Limb (tissue), 2 donors: ENCODE data around the gene ERICH2.

ENCODE experiments used
- DNase-seq, 2 donors: peaks; one replicate each; pipeline ENCODE4 v3.0.0-alpha.2; 2016; ENCODE audit errors: extremely low spot score in 2 of 2

Gene ERICH2

DNA sequence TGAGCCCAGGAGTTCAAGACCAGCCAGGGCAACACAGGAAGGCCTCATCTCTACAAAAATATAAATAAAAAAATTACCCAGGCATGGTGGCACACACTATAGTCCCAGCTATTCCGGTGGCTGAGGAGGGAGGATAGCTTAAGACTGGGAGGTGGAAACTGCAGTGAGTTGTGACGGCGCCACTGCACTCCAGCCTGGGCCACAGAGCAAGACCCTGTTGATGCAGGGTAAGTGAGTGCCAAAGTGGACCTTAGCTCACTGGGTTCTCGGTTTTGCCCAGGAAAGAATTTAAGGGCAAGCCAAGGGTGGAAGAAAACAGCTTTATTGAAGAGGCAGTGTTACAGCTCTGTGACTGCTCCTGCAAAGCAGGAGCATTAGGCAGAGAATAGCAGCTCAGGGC lies 6.9 kb upstream of the ERICH2 start:
- DNase-seq = no peak

DNA sequence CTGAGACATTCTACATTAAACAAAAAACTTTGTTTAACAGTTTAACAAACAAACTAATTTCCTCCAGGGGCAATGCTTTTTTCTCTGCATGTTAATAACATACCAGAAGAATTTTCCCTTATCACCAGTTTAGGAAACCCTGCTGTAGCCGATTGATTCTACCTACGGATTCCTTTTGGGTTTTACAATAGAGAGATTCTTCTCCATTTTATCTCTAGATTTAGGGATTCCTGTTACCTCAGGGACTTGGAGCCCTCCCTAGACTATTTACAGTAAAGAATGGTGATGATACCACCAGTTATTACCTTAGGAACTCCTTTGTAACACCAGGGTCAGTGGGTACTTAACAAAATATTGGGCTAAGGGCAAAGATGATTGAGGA lies 5.3 kb upstream of the ERICH2 start:
- no peak for DNase-seq

DNA sequence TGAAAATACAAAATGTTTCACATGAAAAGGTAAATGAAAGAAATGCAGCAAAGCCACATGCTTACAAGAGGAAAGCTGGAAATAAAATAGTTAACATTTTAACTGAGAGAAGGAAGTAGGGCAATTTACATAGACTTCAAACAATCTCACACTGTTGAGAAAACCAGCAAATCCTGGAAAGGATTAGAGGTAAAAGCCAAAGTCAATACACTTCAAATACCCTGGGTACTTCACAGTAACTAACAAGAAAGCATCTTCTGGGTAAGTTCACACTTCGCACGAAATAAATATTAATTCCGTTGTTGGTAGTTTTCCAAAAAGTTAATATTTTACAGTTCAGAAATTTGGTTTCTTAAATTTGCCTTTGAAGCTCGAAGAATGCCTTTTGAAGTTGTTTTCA lies 3.5 kb upstream of the ERICH2 start:
- DNase-seq = no peak

DNA sequence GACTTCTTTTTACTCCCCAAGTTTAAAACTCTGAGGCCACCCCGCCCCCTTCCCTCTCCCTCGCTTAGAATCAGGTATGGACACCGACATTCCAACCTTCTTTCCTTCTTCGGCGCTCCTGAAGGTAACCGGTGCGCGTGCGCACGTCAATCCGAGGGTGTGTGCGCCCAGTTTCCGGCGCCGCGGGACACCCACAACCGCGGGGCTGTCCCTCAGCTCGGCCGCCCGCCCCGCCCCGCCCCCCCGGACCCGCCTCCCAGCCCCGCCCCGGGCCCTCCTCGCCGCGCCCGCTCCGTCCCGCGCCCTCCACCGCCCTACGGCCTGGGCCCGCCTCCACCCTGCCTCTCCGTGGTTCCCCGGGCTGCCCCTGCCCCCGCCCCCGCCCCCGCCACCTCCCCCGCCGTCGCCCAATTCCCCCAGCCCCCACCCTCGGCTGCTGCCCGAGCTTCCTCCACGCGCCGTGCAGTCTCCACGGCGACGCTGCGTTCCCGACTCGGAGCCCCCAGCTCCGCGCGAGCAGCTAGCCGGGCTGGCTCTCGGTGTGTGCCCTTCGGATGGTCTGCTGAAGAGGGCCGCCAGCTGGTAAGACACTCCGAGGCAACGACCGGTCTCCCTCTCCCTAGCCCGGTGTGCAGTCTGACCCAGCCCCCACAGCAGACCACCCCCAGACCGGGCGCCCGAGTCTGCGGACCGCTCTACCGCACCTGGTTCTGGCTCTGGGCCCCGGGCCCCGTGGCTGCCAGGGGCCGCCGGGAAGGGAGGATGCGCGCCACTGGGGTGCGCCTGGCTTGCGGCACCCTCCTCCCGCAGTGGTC lies 635 bp downstream of the ERICH2 start:
- DNase-seq = peak; percentile 67 to 86

DNA sequence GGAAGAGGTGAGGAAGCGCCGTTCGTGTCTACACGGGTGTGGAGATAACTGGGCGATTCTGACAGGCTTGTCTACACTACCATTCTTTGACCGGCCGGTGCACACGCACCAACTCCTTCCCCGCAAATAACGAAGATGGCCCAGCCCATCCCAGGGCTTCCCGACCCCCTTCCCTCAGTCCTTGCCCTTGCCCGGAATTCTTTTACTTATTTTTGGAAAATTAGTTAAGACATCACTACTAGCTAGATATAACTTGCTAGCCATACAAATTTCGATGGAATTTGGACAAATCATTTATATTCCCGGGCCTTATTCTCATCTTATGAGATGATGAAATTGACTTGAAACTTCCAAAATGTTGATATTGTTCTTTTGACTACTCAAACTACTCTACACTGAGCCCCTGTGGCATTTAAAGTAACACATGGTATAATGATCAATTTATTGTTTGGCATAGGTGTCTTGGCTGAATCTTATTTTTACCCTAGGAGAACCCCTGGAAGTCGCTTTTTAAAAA lies 1.3 kb downstream of the ERICH2 start:
- no peak for DNase-seq

DNA sequence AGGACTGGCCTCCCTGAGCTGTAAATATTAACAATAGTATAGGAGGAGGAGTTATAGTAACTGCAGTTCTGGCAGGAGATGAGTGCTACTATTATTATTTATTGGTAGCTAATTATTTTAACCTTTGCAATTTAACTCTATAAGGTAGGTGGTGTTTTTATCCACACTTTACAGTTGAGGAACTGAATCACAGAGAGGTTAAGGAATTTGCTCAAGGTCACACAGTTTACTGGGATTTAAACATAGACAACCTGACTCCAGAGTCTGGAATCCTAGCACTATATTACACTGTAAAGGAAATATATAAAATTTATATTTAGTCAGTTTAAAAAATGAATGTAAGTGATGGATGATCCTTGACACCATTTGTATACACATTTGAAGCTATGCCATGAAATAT lies 2.1 kb downstream of the ERICH2 start:
- no peak for DNase-seq

DNA sequence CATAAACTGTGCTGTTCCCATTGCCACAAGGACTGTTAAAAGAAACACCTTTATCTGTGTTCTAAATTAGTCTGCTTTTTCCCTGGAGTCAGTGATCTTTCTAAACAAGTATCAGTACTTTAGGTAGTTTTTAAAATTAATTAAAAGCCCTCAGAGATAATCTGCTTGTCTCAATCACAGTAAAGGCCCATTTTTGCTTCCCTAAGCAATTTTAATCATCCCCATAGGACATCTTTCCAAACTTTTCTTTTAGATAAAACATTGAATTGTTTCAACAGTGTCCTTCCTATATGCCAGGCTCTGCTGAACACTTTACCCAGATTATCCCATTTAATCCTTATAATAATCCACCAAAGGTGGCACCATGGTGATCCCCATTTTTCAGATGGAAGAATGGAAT lies 3.9 kb downstream of the ERICH2 start:
- no peak for DNase-seq

DNA sequence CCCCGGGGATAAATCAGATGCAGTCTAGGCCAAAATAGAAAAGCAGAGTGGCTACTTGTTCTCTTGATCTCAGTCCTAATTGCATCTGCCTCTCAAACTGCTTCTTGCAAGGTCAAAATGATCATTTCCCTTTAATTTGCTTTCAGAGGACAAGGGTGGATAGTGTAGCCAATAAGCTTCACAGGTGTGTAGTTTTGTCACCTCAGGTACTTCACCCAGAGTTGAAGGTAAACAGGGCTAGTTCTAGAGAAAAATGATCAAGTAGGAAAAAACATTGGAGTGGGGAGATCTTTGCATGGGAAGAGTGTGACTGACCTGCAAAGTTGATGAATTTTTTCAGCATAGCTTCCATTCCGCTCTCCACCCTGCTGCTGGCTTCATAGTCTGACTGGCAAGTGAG lies 8.7 kb downstream of the ERICH2 start:
- DNase-seq = no peak

DNA sequence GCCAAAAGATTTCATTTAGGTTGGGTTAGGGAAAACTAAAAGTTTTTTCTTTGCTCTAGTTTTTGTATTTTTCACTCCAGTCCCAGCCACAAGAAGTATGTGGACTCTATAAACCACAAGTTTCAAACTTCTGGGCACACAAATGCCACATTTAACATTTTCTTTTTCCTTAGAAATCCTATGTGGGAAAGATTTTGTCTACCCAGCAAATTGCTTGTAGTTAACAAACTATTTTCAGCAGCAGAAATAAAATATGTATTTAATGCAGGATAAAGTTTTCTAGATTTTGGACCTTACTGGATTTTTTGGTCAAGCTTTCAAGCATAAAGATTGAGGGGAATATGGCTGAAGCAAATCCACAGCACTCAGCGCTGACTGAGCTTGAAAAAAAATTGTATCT lies 9.1 kb downstream of the ERICH2 start:
- DNase-seq = no peak

DNA sequence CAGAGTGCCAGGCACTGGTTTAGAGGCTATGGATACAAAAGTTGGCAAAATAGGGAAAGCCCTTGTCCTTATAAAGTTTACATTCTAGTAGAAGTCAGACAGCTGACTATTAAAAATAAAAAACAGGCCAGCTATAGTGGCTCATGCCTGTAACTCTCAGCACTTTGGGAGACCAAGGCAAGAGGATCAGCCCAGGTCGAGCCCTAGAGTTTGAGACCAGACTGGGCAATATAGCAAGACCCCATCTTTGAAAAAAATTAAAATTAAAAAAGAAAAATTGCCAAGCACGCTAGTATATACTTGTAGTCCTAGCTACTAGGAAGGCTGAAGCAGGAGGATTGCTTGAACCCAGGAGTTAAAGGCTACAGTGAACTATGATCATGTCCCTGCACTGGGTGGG lies 12.5 kb downstream of the ERICH2 start:
- no peak for DNase-seq

DNA sequence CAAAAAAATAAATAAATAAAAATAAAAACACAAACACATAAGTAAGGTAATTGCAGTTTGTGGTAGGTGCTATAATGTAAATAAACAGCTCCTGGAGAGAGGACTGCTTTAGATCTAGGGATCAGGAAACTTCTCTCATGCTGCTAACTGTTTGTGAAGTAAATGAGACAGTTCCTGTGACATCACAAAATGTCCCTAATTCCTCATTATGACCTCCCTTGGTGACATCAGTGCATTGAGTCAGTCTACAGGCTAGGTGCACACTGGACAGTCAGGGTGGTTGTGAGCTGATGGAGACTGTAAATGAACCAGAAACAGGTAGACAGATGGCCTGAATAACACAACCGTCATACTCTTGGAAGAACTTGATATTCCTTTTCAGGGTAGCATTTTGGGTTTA lies 13.4 kb downstream of the ERICH2 start:
- no peak for DNase-seq

DNA sequence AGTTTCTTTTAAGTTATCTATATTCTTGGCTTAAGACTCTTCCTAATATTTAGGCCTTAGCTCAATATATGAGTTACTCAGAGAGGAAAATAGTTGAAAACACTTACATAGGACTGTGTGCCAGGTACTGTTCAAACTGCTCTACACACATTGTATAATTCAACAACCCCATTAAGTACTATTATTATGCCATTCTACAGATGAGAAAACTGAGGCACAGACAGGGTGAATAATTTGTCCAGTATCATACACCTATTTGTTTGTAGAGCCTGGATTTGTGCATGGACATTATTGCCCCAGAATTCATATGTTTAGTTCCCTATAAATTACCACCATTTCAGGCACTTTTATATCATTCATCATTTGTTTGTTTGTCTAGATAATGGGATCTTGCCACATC lies 28.8 kb downstream of the ERICH2 start:
- no peak for DNase-seq

DNA sequence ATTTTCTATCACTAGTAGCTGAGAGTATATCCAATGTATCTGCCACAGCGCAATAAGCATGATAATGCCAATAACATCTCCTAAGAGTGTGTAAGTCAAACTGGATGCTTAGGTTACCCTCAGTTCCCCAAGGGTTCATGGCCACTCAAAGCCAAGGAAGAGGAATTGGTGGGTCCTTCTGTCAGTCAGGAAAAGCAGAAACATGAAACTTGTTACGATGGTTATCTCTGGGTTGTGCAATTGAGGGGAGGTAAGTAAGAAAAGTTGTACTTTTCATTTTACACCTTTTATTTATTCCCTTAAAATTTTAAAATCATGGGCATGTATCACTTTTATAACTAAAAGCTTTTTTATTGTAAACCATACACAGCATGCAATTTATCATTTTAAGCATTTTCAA lies 36.4 kb downstream of the ERICH2 start:
- no peak for DNase-seq

DNA sequence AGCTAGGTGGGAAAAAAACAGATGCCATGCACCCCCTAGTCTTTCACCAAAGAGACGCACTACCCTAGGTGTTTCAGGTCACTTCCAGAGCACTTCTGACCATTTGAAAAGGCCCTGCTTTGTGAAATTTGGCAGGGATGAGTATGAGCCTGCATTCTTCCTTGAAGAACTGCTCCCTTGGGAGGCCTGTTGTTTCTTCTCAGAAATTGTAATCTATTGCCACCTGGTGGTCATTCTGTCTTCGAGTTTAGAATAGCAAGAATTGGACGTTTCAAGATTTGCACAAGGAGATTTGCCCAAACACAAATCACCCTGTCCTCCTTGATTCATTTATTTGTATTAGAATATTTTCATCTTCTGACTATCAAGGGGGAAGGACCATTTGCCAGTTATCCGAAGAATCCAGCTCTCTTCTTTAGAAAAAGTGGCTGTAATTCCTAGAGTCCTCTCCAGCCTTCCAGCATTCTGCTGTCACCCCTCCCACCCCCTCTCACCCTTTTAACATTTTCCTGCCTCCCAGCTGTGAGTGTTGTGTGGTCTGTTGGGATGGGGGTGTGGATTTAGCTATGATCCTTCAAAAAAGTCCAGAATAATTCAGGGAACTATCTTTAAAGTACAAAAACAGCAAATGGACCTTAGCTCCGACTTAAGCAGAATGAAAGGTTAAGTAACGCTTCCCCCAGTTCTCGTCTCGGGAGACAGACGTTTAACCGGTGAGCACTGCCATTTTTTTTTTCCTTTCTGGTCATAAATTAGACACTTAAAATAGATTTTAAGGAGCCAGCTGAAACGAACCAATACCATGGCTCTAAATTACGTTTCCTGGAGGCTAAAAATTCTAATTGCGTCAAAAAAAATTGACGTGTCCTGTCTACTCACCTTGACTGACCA lies 42.8 kb downstream of the ERICH2 start:
- peak; percentile 59 to 90 for DNase-seq

DNA sequence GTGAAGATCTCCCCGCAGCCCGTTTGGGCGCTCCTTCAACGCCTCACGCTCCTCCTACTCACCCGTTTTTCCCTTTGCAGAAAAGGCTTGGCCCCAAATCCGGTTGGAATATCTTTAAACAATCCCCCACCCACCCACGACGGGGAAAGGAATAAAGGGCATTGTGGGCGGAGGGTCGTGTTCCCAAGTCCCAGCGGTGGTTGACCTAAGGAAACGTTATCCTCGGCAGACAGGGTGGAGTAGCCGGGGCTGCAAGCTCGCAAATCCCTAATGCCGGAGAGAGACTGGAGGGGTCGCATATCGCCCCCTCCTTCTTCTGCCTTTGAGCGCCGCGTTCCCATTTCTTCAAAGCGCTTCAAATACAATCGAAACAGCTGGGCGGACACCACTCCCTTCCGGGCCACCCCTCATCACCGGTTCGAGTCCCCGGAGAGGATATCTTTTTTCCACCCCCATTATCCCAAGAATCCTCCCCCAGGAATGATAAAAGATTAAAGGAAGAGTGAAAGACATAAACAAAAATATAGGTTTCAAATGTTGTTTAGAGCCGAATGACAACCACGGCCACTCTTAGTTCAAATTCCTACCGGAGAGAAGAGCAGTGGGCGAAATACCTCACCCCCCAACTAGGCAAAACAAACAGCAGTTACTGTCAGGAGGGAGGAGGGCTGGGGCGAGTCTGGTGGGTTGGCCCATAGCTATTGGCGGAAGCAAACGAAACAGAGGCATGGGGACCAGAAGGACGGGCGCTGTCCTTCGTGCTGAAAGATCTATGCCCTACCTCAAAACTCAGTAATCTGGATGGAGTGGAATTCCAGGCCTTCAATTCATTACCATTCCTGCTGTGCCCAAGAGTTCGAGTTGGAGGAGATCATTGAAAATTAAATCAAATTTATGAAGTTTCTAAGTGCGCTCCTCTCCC lies 43.7 kb downstream of the ERICH2 start:
- peak; percentile 72 to 78 for DNase-seq

DNA sequence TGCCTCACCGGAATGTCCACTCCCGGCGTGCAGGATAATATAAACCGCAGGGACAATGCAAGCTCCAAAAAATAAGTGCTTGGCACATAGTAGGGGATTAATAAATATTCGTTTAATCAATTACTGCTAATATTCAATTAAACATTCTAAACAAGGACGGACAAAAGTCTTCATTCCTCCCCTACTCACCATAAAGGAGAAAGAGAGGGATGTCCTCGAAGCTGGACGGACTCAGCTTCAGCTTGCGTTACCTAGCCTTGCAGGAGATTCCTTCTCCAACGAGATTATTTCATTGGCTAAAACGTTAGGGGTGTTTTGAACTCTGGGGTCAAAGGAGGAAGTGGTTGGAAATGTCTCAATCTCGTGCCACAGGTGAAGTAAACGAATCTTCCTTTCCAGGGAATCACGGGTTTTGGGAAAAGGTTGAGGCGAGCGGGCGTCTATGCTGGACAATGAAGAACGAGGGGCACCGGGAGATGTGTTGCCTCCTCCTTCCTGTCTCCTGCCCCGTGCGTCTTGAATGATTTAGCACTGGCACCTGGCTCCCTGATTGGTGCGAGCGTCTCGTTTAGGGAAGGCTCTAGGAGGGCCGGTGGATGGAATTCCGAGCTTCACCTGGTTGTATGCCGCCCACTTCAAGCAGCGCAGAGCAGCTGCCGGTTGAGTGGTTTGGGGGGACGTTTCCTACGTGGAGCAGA lies 44.5 kb downstream of the ERICH2 start:
- DNase-seq = no peak

DNA sequence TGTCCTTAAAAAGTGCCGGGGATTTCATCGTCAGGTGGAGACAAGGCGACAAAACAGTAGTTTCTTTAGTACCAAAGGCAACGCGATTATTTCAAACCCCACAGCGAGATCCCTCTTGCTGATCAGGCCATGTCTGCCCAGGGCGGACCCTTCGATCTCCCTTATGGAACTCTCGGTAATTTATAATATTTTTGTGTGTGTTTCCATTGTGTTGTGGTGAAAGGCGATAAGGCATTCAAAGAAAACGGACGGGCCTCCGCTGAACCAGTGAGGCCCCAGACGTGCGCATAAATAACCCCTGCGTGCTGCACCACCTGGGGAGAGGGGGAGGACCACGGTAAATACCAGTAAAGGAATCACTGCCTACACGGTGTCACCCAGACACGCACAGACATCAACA lies 45.1 kb downstream of the ERICH2 start:
- no peak for DNase-seq

DNA sequence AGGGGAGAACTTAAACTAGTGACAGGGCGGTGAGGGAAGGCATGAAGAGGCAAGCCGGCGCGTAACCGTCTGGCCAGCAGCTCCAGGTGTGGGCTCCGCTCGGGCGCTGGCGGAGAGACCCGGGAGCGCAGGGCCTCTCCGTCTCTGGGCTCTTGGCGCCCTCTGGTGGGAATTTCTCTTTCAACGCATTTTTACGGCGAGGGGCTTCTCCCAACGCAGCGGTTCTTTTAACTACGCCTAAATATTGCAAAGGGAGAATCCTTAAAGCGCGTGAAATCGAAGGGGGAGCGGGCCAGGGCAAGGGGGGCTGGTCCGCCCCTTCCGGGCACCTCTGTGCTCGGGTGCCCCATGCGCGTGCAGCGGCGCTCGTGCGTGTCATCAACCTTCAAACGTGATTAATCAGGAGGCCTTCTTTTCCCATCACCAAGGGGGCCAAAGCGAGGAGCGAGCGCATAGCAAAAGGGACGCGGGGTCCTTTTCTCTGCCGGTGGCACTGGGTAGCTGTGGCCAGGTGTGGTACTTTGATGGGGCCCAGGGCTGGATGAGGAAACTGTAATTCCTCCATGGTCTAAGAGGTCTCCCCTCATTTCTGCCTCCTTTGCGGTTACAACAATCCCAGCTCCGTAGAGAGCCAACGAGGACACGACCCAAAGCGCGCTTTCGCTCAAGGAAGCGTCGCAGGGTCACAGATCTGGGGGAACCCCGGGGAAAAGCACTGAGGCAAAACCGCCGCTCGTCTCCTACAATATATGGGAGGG lies 45.7 kb downstream of the ERICH2 start:
- DNase-seq = peak; percentile 71 to 88

DNA sequence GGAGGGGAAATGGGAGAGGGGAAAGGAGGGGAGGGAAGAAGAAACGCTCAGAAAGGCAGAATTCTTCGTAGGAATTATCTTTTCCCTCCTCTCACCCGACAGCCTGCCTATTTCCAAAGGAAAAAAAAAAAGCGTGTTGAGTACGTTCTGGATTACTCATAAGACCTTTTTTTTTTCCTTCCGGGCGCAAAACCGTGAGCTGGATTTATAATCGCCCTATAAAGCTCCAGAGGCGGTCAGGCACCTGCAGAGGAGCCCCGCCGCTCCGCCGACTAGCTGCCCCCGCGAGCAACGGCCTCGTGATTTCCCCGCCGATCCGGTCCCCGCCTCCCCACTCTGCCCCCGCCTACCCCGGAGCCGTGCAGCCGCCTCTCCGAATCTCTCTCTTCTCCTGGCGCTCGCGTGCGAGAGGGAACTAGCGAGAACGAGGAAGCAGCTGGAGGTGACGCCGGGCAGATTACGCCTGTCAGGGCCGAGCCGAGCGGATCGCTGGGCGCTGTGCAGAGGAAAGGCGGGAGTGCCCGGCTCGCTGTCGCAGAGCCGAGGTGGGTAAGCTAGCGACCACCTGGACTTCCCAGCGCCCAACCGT lies 46.4 kb downstream of the ERICH2 start, which contains the start of gene GAD1:
Gene GAD1 (plus strand): TSS at position 384 of the 589 bp plus-strand sequence. CDS start 1,705 bp downstream, outside the sequence.
- DNase-seq = peak in 1 of 2 donors; percentile 78
